ENCODE measurements around the gene DMD. TPM values are rescaled to one million over a fixed set of nuclear protein-coding genes. Genes with fewer than 3 reads are reported as not detected.
A peak's percentile ranks its signal among the peaks of the same experiment; 100 is the strongest.

The DMD gene
- polyA plus RNA-seq, 4 donors, result 1.6 to 11.6 (median 2.9) TPM

DNA sequence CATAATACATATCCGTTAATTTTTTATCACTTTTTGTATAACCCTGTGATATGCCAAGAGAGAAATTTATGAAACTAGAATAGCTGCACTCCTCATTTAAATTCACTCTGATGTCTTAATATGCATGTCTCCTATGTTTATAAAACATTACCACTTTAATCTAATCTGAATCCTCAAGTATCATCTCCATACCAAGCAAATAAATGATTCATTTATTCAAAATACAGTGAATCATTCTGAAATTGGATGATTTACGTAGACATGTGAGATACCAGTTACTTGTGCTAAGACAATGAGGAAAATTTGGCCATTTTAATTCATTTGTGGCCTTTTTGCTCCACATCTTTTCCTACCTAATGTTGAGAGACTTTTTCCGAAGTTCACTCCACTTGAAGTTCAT, 1704.4 kb downstream of the DMD start:
- Histone ChIP-seq H3K4me1 (ENCODE audit: control insufficient read depth in 3 of 3, insufficient read depth in 2 of 3, low read depth in 1 of 3, low read length in 2 of 3) (no peaks in the 10 kb centered on the region), H3K9me3 (ENCODE audit: control insufficient read depth in 2 of 2, insufficient read depth in 1 of 2, low read depth in 1 of 2, low read length in 1 of 2) (no peaks in the 10 kb centered on the region), H3K36me3 (ENCODE audit: control insufficient read depth in 3 of 3, insufficient read depth in 2 of 3, low read depth in 1 of 3, low read length in 3 of 3) (no peaks in the 10 kb centered on the region), H3K4me3 (ENCODE audit: low read depth in 1 of 3, low read length in 3 of 3) (no peak overlapping the region), H3K27ac (ENCODE audit: low read depth in 1 of 3, low read length in 2 of 3) (no peak overlapping the region), H3K27me3 (ENCODE audit: control insufficient read depth in 3 of 3, insufficient read depth in 3 of 3, low read length in 3 of 3) (no peaks in the 10 kb centered on the region)
- FAIRE-seq, result no peak
- DNase-seq, result no peak
- 80 to 86% (median 84%) methylated on average over 3 of the region's 3 CpGs for WGBS, 3 donors

DNA sequence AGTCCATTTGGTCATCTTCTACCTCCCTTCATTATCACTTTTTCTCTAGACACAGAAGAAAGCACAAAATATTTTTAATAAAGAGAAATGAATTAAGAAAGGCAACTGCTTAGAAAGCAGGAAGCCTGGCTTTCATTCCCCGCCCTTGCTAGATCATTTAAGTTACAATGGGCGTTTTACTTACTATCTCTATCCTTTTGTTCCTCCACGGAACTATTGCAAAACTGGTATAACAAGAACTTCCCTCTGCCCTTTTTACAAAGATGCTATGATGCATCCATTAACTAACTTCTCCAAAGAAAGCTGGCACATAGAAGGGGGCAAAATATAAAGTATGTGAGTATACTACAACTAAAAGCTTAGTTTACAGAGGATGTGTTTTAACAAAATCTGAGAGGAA, 1705.0 kb downstream of the DMD start:
- Histone ChIP-seq H3K36me3 (ENCODE audit: control insufficient read depth in 3 of 3, insufficient read depth in 2 of 3, low read depth in 1 of 3, low read length in 3 of 3) (no peaks in the 10 kb centered on the region), H3K4me3 (ENCODE audit: low read depth in 1 of 3, low read length in 3 of 3) (no peak overlapping the region), H3K27ac (ENCODE audit: low read depth in 1 of 3, low read length in 2 of 3) (no peak overlapping the region), H3K4me1 (ENCODE audit: control insufficient read depth in 3 of 3, insufficient read depth in 2 of 3, low read depth in 1 of 3, low read length in 2 of 3) (no peaks in the 10 kb centered on the region), H3K9me3 (ENCODE audit: control insufficient read depth in 2 of 2, insufficient read depth in 1 of 2, low read depth in 1 of 2, low read length in 1 of 2) (no peaks in the 10 kb centered on the region), H3K27me3 (ENCODE audit: control insufficient read depth in 3 of 3, insufficient read depth in 3 of 3, low read length in 3 of 3) (no peaks in the 10 kb centered on the region)
- FAIRE-seq (no peak), DNase-seq (no peak)
- WGBS, 3 donors, result 18 to 49% (median 46%) methylated on average over 3 of the region's 3 CpGs

DNA sequence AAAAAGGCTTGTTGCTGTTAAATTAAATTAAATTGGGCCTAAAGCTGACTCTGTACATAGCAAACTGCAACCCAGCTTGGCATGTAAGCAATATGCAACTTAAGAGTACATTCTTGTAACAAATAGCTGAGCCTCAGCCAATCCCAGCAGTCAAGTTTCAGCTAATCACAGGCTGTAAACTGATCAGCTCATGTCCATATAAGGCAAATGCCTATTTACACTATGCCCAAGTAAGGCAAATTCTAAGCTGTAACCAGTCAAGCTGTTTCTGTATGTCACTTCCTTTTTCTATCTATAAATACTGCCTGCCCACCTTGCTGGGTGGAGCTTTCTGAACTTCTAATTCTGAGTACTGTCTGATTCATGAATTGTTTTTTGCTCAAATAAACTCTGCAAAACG, 1710.4 kb downstream of the DMD start:
- WGBS, 3 donors, result 37 to 75% (median 42%) methylated on average over 1 of the region's 1 CpG
- no peak for DNase-seq
- no peak for FAIRE-seq

DNA sequence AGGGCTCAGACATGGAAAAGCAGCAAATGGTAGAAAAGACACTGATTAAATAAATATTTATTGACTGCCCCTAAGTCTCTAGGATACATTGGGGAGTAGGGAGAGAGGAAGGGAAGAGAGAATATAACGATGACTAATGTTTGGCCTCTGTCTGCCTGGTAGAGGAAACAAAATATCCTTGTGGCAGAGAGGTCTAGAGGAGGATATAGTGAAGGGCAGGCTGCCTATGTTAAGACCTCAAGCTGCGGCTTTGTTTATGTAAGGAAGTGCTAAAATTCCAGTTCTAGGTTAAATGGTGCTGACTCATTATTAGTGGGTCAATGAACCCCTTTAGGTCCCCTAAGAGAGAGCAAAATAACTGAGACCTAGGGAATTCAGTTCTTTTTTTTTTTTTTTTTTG, 1712.2 kb downstream of the DMD start:
- FAIRE-seq (no peak), DNase-seq (no peak)
- Histone ChIP-seq H3K4me1 (ENCODE audit: control insufficient read depth in 3 of 3, insufficient read depth in 2 of 3, low read depth in 1 of 3, low read length in 2 of 3) (no peaks in the 10 kb centered on the region), H3K27me3 (ENCODE audit: control insufficient read depth in 3 of 3, insufficient read depth in 3 of 3, low read length in 3 of 3) (no peaks in the 10 kb centered on the region), H3K4me3 (ENCODE audit: low read depth in 1 of 3, low read length in 3 of 3) (no peak overlapping the region), H3K27ac (ENCODE audit: low read depth in 1 of 3, low read length in 2 of 3) (no peak overlapping the region), H3K36me3 (ENCODE audit: control insufficient read depth in 3 of 3, insufficient read depth in 2 of 3, low read depth in 1 of 3, low read length in 3 of 3) (no peaks in the 10 kb centered on the region), H3K9me3 (ENCODE audit: control insufficient read depth in 2 of 2, insufficient read depth in 1 of 2, low read depth in 1 of 2, low read length in 1 of 2) (no peaks in the 10 kb centered on the region)
- 67 to 95% (median 79%) methylated on average over 2 of the region's 2 CpGs for whole genome bisulfite sequencing, 3 donors

More for the DNA sequence above, 1710.4 kb downstream of the DMD start:
- Histone ChIP-seq H3K9me3 (ENCODE audit: control insufficient read depth in 2 of 2, insufficient read depth in 1 of 2, low read depth in 1 of 2, low read length in 1 of 2) (no peaks in the 10 kb centered on the region), H3K4me3 (ENCODE audit: low read depth in 1 of 3, low read length in 3 of 3) (no peak overlapping the region), H3K36me3 (ENCODE audit: control insufficient read depth in 3 of 3, insufficient read depth in 2 of 3, low read depth in 1 of 3, low read length in 3 of 3) (no peaks in the 10 kb centered on the region), H3K27ac (ENCODE audit: low read depth in 1 of 3, low read length in 2 of 3) (no peak overlapping the region), H3K4me1 (ENCODE audit: control insufficient read depth in 3 of 3, insufficient read depth in 2 of 3, low read depth in 1 of 3, low read length in 2 of 3) (no peaks in the 10 kb centered on the region), H3K27me3 (ENCODE audit: control insufficient read depth in 3 of 3, insufficient read depth in 3 of 3, low read length in 3 of 3) (no peaks in the 10 kb centered on the region)

DNA sequence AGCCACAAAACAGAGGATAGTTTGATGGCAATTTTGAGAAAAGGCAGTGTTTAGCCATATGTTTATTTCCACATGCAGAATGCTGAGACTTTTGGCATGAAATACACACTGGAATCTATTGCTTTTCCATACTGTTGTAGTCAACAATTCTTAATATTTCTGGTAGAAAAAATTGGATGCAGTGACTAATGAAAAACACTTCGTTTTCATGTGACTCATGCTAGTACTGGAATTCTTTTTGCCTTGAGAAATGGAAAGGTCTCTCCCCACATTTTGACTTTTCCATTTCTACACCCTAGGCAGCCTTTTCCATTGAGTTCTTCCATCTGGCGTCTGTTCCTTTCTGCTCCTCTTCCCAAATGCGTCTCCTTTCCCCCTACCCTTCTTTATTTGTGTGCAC, 1714.3 kb downstream of the DMD start:
- no peaks in the 10 kb centered on the region for H3K4me1 ChIP-seq (ENCODE audit: control insufficient read depth in 3 of 3, insufficient read depth in 2 of 3, low read depth in 1 of 3, low read length in 2 of 3)
- no peaks in the 10 kb centered on the region for H3K9me3 ChIP-seq (ENCODE audit: control insufficient read depth in 2 of 2, insufficient read depth in 1 of 2, low read depth in 1 of 2, low read length in 1 of 2)
- FAIRE-seq, result no peak
- no peak overlapping the region for H3K4me3 ChIP-seq (ENCODE audit: low read depth in 1 of 3, low read length in 3 of 3)
- no peaks in the 10 kb centered on the region for H3K36me3 ChIP-seq (ENCODE audit: control insufficient read depth in 3 of 3, insufficient read depth in 2 of 3, low read depth in 1 of 3, low read length in 3 of 3)
- no peaks in the 10 kb centered on the region for H3K27me3 ChIP-seq (ENCODE audit: control insufficient read depth in 3 of 3, insufficient read depth in 3 of 3, low read length in 3 of 3)
- no peak for DNase-seq
- WGBS, 3 donors, result 71 to 86% (median 75%) methylated on average over 3 of the region's 3 CpGs
- H3K27ac ChIP-seq (ENCODE audit: low read depth in 1 of 3, low read length in 2 of 3), result no peak overlapping the region

DNA sequence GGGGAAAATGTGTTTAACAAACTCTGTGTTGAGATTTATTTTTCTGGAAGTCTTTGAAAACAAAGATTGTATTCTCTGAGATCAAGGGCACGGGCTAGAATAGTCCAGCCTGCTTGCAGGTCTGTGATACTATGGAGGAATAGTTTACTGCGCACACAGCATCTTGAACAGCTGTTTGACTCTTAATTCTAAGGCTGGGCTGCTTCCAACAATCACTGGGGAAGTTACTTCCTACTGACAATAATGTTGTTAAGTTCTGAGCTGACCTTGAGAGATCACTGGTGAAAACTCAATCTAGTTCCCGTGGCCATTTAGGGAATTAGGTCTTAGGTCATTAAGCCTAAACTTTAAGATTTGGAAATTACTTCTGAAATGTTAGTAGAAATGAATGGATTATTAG, 1723.4 kb downstream of the DMD start:
- Histone ChIP-seq H3K27me3 (ENCODE audit: control insufficient read depth in 3 of 3, insufficient read depth in 3 of 3, low read length in 3 of 3) (no peaks in the 10 kb centered on the region), H3K27ac (ENCODE audit: low read depth in 1 of 3, low read length in 2 of 3) (no peak overlapping the region), H3K4me1 (ENCODE audit: control insufficient read depth in 3 of 3, insufficient read depth in 2 of 3, low read depth in 1 of 3, low read length in 2 of 3) (no peaks in the 10 kb centered on the region), H3K4me3 (ENCODE audit: low read depth in 1 of 3, low read length in 3 of 3) (no peak overlapping the region), H3K9me3 (ENCODE audit: control insufficient read depth in 2 of 2, insufficient read depth in 1 of 2, low read depth in 1 of 2, low read length in 1 of 2) (no peaks in the 10 kb centered on the region), H3K36me3 (ENCODE audit: control insufficient read depth in 3 of 3, insufficient read depth in 2 of 3, low read depth in 1 of 3, low read length in 3 of 3) (no peaks in the 10 kb centered on the region)
- DNase-seq (no peak), FAIRE-seq (no peak)
- WGBS, 3 donors, result 58 to 79% (median 73%) methylated on average over 3 of the region's 3 CpGs

DNA sequence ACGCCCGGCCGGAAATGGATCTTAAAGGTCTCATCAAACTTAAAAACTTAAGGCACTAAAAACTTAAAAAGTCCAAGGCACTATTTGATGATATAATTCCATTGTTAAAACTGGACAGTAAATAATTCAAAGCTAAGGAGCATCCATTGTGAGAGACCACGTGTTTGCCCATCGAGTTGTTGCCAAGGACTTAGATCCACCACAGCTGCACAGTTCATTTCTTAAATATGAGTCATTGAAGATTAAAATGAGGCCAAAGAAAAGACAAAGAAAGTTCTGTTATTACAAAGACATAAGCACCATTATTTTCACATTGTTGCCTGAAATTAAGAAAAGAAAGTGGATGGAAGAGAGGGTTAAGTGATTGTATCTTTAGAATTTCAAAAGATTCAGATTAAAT, 1728.0 kb downstream of the DMD start:
- Histone ChIP-seq H3K4me1 (ENCODE audit: control insufficient read depth in 3 of 3, insufficient read depth in 2 of 3, low read depth in 1 of 3, low read length in 2 of 3) (no peaks in the 10 kb centered on the region), H3K27me3 (ENCODE audit: control insufficient read depth in 3 of 3, insufficient read depth in 3 of 3, low read length in 3 of 3) (no peaks in the 10 kb centered on the region), H3K4me3 (ENCODE audit: low read depth in 1 of 3, low read length in 3 of 3) (no peak overlapping the region), H3K9me3 (ENCODE audit: control insufficient read depth in 2 of 2, insufficient read depth in 1 of 2, low read depth in 1 of 2, low read length in 1 of 2) (no peaks in the 10 kb centered on the region), H3K27ac (ENCODE audit: low read depth in 1 of 3, low read length in 2 of 3) (no peak overlapping the region), H3K36me3 (ENCODE audit: control insufficient read depth in 3 of 3, insufficient read depth in 2 of 3, low read depth in 1 of 3, low read length in 3 of 3) (no peaks in the 10 kb centered on the region)
- WGBS, 3 donors, result 60 to 68% (median 67%) methylated on average over 5 of the region's 5 CpGs
- FAIRE-seq, result no peak
- no peak for DNase-seq

DNA sequence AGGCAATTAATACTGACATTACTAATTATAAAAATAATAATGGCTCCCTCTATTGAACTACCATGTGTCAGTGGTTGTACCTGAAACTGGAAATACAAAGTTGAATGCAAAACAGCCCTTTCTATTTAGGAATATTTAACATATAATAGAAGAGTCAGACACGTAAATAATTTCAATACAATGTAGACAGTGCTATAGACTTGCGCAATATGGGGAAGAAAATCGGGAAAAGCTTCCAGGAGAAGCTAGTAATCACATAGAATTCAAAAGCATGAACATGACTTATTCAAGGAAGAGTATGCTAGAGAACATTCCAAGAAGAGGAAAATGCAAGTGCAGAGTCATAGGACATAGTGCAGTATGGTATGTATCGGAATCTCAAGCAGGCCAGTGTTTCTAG, 1730.7 kb downstream of the DMD start:
- FAIRE-seq (no peak), DNase-seq (peak in 1 of 2 donors; percentile 0)
- no peak overlapping the region for H3K4me3 ChIP-seq (ENCODE audit: low read depth in 1 of 3, low read length in 3 of 3)
- H3K4me1 ChIP-seq (ENCODE audit: control insufficient read depth in 3 of 3, insufficient read depth in 2 of 3, low read depth in 1 of 3, low read length in 2 of 3), result no peaks in the 10 kb centered on the region
- no peaks in the 10 kb centered on the region for H3K9me3 ChIP-seq (ENCODE audit: control insufficient read depth in 2 of 2, insufficient read depth in 1 of 2, low read depth in 1 of 2, low read length in 1 of 2)
- no peak overlapping the region for H3K27ac ChIP-seq (ENCODE audit: low read depth in 1 of 3, low read length in 2 of 3)
- WGBS, 3 donors, result 75 to 90% (median 89%) methylated on average over 4 of the region's 4 CpGs
- no peaks in the 10 kb centered on the region for H3K36me3 ChIP-seq (ENCODE audit: control insufficient read depth in 3 of 3, insufficient read depth in 2 of 3, low read depth in 1 of 3, low read length in 3 of 3)
- no peaks in the 10 kb centered on the region for H3K27me3 ChIP-seq (ENCODE audit: control insufficient read depth in 3 of 3, insufficient read depth in 3 of 3, low read length in 3 of 3)

DNA sequence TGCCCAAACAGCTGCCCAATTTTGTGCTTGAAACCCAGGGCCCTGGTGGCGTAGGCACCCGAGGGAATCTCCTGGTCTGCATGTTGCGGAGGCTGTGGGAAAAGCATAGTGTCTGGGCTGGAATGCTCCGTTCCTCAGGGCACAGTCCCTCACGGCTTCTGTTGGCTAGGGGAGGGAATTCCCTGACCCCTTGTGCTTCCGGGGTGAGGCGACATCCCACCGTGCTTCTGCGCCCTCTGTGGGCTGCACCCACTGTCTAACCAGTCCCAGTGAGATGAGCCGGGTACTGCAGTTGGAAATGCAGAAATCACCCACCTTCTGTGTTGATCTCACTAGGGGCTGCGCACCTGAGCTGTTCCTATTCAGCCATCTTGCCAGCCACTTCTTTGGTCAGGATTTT, 1740.1 kb downstream of the DMD start:
- Histone ChIP-seq H3K27me3 (ENCODE audit: control insufficient read depth in 3 of 3, insufficient read depth in 3 of 3, low read length in 3 of 3) (no peaks in the 10 kb centered on the region), H3K4me3 (ENCODE audit: low read depth in 1 of 3, low read length in 3 of 3) (no peak overlapping the region), H3K4me1 (ENCODE audit: control insufficient read depth in 3 of 3, insufficient read depth in 2 of 3, low read depth in 1 of 3, low read length in 2 of 3) (no peaks in the 10 kb centered on the region), H3K36me3 (ENCODE audit: control insufficient read depth in 3 of 3, insufficient read depth in 2 of 3, low read depth in 1 of 3, low read length in 3 of 3) (no peaks in the 10 kb centered on the region), H3K9me3 (ENCODE audit: control insufficient read depth in 2 of 2, insufficient read depth in 1 of 2, low read depth in 1 of 2, low read length in 1 of 2) (no peaks in the 10 kb centered on the region), H3K27ac (ENCODE audit: low read depth in 1 of 3, low read length in 2 of 3) (no peak overlapping the region)
- DNase-seq (no peak), FAIRE-seq (no peak)
- 87 to 95% (median 94%) methylated on average over 11 of the region's 11 CpGs for WGBS, 3 donors

Data from small intestine (tissue), 7 donors.